Stimulated activated CD4-positive, alpha-beta T cell treated with anti-CD3 and anti-CD28 coated beads, Interleukin-12 subunit alpha, Interleukin-12 subunit beta, amount 100 ng/mL, for 24 hours (primary cell): ENCODE data around the gene EME1.
"Not testable (repeated sequence)": the region's sequence is repeated elsewhere in the genome, so short reads cannot be mapped to it uniquely, and the experiment has no call there.

Experiments used
- DNase-seq, 2 experiments: peaks; one replicate each; pipeline ENCODE4 v3.0.0-alpha.2; 2020; ENCODE audit warnings: low read depth in 2 of 2

Gene EME1

GRCh38 chr17:50372758-50373556 is at the start of gene EME1, which contains the start of gene MRPL27:
TSS of gene EME1 (plus strand) at chr17:50373229. CDS start at chr17:50375209, 1,980 bp downstream.
TSS of gene MRPL27 (minus strand) at chr17:50373184. CDS start at chr17:50373170, 14 bp downstream.
- DNase-seq = peak; percentile 70 to 78

- DNase-seq = no peak
Observed at GRCh38 chr17:50325906-50326305, 47.1 kb upstream of the EME1 start.

- no peak for DNase-seq
Observed at GRCh38 chr17:50326831-50327364, 46.1 kb upstream of the EME1 start.

DNA sequence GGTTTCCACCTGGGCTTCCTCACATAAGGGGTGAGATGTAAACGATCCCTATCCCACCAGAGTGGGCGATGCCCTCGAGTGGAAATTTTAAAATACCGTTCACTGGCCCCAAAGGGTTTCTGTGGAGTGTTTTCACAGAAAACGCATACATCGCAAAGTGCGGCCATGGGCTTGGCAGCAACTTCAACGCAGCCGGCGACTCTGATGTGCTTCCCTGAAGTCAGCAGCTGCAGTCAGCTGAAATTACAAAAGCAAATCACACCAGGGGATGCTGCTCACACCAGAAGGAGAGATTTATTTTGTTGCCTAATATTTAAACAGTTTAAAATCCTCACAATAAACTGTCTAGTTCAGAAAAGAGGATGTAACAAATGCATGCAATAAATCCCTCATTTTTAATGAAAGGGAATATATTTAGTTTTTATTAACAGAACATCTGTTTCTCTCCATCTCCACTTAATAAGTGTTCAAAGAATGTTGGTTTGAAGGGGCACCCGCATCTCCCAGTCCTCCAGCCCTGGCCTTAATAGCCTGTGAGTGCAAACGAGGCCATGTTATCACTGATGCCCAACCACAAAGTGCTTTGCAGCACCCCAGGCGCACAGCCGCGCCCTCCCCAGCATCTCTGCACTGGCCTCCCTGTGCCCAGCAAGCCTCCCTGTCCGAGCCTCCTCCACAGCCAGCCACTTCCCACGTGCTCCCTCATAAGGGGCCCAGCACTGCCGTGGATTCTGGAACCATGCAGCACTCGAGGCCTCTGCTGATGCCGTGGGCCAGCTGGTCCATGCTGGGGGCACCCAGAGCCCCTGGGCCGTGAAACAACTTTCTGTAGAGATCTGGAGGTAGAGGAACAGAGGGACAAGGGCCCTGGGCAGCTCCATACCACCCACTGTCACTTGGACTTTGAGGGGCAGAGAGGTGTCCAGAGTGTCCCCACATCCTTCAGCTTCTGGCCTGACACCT is 44.4 kb upstream of the EME1 start:
- no peak for DNase-seq

- no peak for DNase-seq
Observed at GRCh38 chr17:50329716-50330115, 43.3 kb upstream of the EME1 start.

GRCh38 chr17:50330151-50330775 is 42.8 kb upstream of the EME1 start:
- DNase-seq = no peak

GRCh38 chr17:50331085-50331791 is 41.8 kb upstream of the EME1 start:
- DNase-seq = no peak

GRCh38 chr17:50332196-50332595 is 40.8 kb upstream of the EME1 start:
- DNase-seq = no peak

DNA sequence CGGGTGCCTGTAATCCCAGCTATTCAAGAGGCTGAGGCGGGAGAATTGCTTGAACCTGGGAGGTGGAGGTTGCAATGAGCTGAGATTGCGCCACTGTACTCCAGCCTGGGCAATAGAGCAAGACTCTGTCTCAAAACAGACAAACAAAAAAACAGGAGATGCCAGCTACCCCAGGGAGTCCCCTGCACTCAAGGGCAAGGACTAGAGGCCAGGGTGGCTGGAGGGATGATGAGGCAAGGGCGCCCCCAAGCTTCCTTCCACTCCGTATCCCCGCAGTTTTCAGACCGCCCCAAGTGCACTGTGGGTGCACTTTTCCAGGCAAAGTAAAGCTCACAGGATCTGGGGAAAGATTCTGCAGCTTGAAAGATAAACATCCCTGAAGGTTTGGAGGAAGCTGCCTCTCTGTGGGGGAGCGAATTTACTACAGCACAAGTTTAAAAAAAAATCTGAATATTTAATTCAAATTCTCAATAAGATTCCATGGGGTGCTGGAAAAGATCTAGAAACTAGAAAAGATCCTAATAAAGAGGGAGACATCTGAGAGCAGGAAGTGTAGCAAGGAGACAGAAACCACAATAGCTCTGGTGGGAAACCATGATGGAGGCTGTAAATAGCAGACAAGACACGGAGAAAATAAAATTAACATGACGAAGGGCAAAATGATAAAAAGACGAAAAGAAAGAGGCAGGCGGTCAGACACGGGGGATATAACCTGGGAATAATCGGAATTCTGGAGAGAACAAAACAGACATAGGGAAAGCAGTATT is 39.6 kb upstream of the EME1 start:
- not testable (repeated sequence) for DNase-seq

- no peak for DNase-seq
Observed at GRCh38 chr17:50337956-50338355, 35.1 kb upstream of the EME1 start.

DNA sequence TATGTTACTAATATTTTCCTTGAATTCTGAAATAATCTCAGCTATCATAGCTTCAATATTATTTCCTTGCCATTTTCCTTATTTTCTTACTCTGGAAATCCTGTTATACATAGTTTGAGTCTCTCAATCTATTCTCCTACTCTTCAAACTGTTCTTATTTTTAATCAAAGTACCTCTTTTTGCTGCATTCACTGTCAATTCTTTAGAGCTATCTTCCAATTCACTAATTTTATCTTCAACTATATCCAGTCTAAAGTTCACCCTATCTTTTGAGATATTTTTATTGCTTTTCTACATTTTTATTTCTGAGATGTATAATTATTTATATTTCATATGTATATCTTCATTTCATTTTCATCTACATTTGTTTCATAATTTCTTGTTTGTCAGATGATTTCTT is 34.4 kb upstream of the EME1 start:
- DNase-seq = no peak

DNA sequence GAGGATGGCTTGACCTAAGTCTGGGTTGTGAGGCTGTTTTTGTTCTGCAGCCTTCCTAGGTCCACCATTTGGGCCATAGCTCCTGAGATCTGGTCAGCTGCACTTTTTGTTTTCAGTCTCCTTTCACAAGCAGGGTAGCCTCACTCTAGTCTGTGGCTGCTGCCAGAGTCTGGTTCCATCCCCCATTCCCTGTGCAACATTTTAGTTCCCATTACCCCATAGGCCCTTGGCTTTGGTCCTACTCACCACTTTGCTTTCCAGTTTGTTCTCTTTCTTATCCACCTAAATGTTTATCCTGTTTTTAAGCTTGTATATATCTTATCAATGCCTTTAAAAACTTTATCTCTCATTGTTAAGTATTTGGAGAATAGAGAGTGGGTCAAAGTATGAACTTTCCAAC is 33.6 kb upstream of the EME1 start:
- DNase-seq = no peak

DNA sequence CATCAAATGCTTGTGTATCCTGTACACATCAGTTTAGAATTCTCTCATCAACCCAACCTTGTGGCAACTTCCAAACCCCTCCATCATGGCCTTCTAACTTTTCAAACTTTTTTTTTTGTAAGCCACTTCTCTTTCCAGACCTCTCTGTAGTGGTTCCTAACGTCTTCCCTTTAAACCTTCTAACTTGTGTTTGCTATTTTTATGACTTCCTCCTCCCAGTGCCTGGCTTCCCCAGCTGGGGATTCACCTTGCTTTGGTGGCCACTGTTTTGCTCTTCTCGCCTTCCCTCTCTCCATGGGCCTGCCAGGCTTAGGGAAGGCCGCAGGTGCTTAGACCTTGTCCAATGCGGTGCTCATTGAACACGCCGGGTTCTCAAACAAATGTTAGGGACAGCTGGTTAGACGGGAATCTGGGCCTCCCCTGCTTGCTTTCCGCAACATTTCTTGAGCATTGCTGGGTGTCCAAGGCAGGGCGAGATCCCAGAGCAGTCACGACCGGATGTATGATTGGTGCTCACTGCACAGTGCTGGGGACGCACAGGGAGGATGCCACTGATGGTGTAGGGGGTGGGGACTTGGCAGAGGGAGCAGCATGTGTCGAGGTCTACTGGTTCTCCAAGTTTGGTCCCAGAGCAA is 28.2 kb upstream of the EME1 start:
- DNase-seq = no peak

DNA sequence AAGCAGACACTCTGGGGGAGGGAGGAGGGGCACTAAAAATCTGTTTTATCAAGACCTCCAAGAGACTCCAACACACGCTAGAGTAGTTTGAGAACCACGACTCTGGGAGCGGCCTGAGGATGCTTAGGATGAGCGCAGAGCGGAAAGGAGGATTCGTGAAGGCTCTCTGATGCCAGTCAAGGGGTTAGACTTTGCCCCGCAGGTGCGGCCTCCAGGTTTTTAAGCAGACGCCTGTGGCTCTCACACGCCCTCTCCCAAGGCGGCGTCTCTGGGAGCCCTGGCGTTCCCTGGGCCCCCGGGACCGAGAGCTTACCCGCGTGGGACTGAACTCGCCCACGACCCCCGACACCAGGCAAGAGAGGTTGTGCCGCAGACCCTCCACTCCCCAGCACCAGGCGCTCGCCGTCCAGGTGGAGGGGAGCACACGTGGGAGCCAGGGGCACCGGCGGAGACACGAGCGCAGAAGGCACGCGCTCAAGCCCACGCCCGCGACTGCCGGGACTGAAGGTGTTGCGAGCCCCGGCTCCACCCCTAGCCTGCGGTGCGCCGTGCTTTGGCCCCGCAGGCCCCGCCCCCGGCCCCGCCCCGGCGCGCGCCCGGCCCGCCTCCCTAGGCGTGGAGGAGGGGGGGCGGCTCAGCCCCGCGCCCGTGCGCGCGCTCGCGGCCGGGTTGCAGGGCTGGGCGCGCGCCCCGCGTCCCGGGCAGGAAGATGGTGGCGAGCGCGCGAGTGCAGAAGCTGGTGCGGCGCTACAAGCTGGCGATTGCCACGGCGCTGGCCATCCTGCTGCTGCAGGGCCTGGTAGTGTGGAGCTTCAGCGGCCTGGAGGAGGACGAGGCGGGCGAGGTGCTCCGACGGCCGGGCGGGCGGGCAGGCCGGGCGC is 27.4 kb upstream of the EME1 start, which contains the start of gene XYLT2:
XYLT2 (plus strand) TSS at position 695 of the 881 bp plus-strand sequence; CDS start at position 710, 15 bp downstream.
- peak; percentile 80 to 84 for DNase-seq

DNA sequence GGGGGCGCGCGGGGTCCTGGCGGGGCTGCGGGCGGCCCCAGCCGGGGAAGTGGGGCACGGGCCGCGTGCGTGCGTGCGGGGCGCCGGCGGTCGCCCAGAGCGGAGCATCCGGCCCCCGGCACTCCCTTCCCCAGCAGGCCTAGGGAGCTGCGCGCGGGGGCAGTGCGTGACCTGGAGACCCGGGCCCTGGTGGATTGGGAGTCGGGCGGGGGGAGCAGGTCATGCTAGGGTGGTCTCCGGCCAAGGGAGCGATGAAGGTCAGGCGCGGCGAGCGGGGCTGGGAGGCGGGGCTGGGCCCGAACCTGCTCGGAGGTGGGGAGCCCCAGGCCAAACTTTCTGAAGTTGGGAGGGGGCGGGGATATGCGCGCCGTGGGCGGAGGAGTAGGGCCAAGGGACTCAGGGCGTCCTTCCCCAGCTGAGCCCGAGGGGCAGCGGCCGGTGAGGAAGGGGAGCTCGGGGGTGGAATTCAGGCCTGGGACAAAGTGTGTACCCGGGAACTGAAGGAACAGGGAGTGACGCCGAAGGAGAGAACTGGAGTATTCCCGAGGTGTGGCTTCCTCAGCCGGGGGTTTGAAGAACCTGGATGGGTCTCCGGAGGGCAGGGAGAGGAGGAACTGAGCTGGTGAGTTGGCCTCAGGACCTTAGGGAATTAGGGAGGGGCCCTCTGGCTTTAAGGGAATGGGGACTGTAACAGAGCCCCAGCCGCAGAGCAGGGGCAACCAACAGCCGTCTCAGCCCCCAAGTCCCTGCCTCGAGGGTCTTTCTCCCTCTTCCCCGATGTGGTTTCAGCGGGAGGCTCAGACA is 26.5 kb upstream of the EME1 start:
- DNase-seq = peak; percentile 23 to 52

- DNase-seq = no peak
Observed at GRCh38 chr17:50347117-50347893, 25.7 kb upstream of the EME1 start.

GRCh38 chr17:50347894-50348291 is 25.1 kb upstream of the EME1 start:
- DNase-seq = no peak
